Measurements from ENCODE around the gene CACNA1E.

The CACNA1E gene

DNA sequence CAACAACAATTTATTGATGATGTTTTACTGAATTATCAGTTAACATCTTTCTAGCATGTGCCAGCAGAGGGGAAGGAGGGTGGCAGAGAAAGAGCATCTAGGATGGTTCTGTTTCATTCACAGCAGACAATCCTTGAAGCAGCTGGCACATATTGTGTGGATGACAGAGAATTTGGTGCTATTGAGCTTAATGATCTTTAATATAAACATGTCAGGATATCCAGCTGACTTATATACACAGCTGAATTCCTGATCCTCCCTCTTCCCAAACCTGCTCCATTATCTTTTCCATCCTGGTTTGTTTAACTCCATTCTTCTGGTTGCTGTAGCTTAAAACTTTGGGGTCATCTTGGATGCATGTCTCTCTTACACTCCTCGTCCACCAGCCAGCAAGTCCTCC is 218.6 kb downstream of the CACNA1E start:
- no peak for DNase-seq (ENCODE audit: low spot score)

DNA sequence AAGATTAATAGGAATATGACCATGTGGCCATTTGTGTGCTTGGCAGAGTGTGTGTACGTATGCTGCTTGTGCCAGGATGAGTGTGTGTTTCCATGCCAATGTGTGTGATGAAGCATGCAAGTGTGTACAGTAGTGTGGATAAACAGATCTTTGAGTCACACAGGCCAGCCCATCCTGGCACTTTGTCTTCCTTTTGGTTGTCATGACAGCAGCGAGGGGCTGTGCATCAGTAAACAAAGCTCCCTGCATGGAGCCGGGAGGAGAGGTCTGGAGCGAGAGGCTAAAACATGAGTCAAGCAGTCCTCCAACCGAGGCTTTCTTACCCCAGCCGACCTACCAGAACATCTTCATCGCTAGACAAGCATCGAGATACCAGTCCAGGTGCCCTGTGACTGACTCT is 221.2 kb downstream of the CACNA1E start:
- DNase-seq (ENCODE audit: low spot score) = no peak

DNA sequence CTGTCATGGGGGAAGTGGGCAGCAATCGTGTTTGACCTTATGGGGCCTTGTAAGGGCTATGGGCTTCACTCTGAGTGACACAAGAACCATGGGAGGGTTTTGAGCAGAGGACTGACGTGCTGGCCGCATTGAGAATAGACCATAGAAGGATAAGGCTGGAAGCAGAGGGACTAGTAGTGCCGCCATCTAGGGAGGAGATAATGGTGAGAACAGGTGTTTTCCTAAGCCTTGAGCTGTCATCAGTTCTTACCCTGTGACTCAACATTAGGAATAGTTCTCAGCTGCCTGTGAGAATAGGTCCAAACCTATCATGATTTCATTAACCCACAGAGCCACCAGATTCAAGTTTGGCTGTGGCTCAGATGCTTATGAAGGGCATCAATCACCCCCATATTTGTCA is 228.5 kb downstream of the CACNA1E start:
- DNase-seq (ENCODE audit: low spot score) = no peak

DNA sequence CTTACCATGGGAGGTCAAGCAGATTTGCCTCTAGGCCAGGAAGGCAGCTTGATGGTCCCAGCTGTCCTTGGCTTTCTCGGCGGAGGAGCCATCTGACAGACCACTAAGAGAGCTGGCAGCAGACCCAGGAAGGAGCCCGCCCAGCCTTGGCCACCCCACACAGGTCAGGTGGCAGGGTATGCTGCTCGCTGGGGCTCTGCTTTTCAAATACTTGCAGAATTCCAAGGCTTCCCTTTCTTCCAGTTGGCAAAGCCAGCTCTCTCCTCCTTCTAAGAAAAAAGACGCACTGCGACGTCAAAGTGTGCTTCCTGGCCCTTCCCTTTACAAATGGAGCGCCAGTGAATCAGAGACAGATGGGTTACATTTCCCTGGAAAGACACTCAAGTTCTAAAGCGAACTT is 229.4 kb downstream of the CACNA1E start:
- DNase-seq (ENCODE audit: low spot score) = no peak

DNA sequence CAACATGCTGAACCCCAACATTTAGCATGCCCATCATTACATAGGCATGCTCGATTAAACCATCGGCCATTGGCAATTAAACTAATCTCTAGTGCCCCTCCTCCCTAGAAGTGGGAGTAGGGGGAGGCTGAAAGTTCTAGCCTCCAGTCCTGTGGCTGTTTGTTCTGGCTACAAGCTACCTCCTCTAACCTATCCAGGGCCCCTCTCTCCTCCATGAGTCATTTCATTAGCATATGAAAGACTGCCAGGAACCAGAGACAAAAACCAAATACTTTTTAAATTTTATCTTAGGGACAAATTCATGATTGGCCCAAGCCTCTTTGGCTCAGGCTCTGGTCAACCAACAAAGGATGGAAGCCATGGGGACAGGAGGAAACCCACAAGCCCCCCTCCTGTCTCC is 231.1 kb downstream of the CACNA1E start:
- DNase-seq (ENCODE audit: low spot score) = peak; percentile 49

DNA sequence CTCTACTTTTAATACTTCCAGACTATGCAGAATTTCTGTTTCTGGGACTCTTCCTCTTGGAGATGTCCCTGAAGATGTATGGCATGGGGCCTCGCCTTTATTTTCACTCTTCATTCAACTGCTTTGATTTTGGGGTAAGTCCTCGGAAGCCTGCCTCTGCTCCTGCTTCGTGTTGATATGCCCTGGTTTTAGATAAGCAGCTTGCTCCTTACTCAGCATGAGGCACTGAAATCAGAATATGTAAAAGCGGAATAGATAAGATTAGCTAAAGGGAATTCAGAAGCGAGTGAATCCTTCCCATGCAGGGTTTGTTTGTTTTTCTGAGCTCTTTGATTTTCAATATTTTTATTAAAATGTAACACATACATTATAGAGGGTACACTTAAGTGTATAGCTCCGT is 234.7 kb downstream of the CACNA1E start:
- no peak for DNase-seq (ENCODE audit: low spot score)

DNA sequence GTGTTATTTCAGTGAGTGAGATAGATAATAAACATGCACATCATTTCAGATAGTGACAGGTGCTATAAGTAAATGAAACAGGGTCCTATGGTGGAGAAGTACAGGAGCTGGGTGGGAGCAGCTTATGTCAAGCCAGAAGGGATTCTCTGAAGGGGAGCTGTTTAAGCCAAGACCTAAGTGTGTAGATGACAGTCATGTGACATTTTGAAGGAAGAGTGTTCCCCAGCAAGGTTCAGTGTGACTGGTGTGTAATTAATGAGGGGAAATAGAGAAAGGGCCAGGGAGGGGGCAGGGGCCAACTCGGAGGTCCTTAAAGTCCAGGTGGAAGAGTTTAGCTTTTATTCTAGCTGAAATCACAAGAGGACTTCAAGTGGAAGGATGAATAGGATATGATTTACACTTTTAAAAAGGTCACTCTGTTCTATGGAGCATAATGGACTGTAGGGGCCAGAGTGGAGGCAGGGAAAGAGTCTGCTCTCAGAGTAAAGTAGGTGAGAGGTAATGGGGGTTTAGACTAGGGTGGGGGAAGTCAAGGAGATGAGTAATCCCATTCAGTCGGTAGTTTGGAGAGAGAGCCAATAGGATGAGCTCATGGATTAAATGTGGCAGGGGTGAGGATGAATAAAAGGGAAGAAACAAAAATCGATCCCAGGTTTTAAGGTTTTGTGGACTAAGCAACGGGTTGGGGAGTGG is 243.1 kb downstream of the CACNA1E start:
- DNase-seq (ENCODE audit: low spot score) = no peak

DNA sequence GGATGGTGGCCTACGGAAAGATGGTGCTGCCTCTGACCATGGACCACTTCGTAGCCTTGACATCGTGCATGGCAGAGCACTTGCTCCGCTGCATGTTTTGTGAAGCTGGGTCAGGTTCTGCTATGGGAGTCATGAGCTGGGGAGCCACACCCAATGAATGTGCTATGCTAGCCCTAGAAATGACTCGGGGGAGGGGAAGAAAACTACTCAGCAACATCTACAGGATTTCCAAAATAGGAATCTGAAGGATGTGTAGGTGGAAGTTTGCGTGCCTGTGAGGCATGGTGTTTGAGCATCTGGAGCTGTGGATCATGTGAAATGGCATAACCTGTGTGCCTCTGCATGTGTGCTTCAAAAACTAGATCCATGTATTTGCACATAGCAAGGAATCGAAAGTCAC is 247.3 kb downstream of the CACNA1E start:
- DNase-seq (ENCODE audit: low spot score) = no peak

DNA sequence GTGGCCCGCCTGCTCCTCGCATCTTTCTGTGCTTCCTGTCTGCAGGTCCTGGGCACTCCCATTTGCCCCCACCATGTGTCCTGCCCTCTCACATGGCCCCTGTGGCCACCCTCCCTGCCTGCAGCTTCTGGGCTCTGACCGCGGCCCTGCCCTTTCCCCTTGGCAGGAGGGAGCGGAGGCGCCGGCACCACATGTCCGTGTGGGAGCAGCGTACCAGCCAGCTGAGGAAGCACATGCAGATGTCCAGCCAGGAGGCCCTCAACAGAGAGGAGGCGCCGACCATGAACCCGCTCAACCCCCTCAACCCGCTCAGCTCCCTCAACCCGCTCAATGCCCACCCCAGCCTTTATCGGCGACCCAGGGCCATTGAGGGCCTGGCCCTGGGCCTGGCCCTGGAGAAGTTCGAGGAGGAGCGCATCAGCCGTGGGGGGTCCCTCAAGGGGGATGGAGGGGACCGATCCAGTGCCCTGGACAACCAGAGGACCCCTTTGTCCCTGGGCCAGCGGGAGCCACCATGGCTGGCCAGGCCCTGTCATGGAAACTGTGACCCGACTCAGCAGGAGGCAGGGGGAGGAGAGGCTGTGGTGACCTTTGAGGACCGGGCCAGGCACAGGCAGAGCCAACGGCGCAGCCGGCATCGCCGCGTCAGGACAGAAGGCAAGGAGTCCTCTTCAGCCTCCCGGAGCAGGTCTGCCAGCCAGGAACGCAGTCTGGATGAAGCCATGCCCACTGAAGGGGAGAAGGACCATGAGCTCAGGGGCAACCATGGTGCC is 249.1 kb downstream of the CACNA1E start:
- DNase-seq (ENCODE audit: low spot score) = no peak

DNA sequence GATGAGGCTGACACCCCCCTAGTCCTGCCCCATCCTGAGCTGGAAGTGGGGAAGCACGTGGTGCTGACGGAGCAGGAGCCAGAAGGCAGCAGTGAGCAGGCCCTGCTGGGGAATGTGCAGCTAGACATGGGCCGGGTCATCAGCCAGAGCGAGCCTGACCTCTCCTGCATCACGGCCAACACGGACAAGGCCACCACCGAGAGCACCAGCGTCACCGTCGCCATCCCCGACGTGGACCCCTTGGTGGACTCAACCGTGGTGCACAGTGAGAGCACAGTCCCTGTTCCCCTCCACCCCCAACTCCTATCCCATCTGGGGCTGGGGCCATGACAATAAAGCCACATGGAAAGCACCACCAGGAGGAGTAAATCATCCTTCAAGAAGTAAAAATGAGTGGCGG is 250.2 kb downstream of the CACNA1E start:
- no peak for DNase-seq (ENCODE audit: low spot score)

DNA sequence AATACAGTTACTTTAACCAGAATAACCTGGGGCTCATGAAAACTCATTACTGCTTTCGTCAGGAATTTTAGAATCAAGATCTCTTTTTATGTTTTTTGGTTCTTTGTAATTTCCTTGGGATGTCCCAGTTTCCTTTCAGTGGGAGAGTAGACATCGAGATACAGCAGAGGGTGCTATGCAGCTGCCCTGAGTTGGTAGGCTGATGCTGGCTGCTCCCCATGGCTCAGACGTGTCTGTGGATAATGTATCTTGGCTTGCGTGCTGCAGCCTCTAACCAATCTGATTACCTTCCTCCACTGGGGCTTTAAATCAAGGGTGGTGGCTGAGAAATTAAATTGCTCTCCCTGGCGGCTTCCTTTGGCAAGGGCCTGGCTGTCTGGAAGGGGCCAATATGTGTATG is 253.7 kb downstream of the CACNA1E start:
- DNase-seq (ENCODE audit: low spot score) = peak; percentile 26

DNA sequence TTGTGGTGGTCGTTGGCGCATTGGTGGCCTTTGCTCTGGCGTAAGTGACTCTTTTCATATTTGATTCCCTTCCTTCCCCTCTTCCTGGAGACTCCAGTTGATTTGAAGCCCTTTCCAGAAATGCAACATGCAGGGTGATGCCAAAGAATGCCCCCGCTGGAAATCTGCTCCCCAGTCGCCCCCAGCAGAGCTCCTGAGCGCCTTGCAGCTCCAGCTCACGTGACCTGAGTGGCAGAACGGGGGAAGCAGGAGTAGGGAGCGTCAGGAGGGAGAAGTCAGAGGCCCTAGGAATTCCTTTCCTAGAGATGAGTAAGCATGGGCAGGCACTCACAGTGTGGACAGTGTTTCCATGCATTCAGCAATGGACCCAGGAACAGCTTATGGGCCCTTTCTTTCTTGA is 255.9 kb downstream of the CACNA1E start:
- no peak for DNase-seq (ENCODE audit: low spot score)

DNA sequence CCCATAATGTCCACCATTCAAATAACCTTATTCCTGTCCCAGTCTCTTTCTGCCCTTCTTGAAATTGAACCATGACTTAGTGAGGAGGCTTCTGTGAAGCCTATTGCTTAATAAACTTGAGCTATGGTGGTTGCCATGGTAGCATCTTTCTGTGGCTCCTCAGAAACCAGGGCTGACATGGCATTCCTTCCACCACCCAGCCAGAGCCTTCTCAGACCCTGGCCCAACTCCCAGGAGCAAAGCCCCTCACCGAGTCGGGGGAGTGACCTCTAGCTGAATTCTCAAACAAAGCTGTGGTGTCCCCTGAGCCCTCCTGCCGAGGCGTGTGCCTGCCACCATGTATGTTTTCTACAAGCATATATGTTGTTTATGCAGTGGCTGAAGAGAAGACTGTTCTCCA is 259.1 kb downstream of the CACNA1E start:
- DNase-seq (ENCODE audit: low spot score) = no peak

DNA sequence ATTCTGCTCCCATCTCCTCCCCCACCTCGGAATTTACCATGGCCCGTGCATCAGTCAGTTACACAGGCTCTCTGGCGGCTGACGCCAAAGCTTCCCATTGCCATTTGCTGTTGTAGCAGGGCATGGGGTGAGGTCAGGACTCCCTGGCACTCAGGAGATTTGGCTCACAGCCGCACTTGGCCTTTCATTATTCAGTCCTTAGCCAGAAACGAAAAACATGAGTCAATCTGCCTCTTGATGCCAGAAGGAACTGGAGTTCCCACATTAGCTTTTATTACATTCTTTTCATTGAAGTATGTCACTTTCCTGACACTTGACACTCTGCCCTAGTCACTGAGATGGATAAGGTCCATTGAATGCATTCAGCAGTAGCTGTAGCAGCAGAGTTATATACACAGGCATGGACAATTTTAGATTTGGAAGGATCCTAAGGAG is 260.6 kb downstream of the CACNA1E start:
- no peak for DNase-seq (ENCODE audit: low spot score)

DNA sequence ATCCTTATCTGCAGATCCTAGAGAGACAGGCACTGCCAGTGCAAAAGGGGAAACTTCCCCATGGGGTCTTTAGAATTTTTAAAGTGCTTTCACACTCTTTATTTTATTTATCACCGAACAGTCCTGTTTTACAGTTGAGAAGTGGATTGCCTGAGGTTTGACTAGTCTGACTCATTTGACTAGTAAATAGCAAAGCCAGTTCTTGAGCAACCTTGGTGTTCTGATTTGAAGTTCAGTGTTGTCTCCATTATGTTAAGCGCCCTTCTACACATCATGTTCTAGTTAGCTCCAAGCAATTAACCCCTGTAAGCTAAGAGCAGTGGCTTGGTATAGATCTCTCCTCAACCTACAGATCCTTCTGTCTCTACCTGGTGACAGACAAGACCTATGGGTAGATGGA is 262.9 kb downstream of the CACNA1E start:
- no peak for DNase-seq (ENCODE audit: low spot score)

DNA sequence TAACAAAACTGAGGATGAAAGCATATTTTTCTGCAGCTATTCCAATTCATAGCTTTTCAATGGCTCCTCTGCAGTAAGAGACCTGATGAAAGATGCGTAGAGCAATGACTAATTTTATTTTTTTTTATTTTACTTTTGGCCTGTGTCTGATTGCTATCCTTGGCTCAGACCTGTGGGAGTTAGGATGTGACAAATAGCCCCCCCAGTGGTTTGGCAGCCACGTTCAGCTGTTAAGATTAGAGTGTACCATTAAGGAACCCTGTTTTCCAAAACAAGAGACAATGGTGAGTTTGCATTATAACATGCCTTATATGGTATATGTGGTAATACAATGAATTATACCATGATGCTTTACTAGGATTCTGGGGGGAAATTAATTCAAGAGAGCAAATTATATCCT is 264.7 kb downstream of the CACNA1E start:
- DNase-seq (ENCODE audit: low spot score) = no peak

DNA sequence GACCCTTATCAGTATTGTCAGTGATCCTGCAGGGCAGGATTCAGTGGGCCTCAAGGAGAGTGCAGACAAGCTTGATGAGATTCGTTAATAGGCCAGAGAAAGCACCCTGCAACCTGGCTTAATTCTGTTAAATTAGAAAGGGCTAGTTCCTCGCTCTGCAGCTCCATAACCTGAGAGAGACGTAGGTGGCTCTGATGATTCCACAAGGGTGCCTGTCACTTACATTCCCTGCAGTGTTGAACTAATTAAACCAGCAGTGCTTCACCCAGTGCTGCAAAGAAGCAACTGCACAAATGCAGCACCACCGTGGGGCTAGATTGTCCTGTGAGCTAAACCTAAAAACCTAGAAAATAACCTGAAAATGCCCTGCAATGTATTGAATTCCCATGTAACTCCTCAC is 270.8 kb downstream of the CACNA1E start:
- no peak for DNase-seq (ENCODE audit: low spot score)

DNA sequence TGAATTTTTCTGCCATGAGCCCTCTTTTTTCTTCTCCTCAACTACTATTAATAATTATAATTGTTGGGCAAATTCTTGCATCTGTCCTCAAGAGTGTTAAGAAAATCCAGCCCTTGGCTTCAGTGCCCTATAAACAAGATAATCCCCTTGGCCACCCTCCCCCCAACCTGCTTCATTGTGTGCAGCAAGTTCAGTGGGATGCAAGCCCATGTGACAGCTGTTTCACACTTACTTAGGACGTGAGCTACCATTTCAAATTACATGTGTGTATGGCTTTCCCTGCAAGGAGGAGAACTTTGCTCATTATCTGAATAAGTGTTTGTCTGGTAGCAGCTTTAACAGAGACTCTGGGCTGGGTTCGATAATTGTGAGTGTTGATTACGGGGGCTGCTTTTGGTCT is 276.2 kb downstream of the CACNA1E start:
- DNase-seq (ENCODE audit: low spot score) = no peak

DNA sequence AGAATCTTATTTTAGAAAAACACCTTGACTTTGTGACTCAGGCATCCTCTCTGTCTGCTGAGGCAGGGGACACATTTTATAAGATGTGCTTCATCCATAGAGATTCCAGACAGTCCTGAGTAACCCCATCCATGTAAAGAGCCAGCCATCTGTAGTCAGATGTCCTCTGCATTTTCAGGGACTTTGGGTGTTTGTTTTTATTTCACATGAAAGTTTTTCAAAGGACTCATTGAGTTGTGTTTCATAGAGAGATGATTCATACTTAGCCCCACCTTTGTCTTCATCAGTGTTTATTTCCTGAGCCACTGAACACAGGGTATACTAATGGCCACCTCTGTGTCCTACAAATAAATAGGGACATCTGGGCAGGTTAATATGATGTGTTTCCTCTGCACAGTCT is 280.4 kb downstream of the CACNA1E start:
- DNase-seq (ENCODE audit: low spot score) = no peak

DNA sequence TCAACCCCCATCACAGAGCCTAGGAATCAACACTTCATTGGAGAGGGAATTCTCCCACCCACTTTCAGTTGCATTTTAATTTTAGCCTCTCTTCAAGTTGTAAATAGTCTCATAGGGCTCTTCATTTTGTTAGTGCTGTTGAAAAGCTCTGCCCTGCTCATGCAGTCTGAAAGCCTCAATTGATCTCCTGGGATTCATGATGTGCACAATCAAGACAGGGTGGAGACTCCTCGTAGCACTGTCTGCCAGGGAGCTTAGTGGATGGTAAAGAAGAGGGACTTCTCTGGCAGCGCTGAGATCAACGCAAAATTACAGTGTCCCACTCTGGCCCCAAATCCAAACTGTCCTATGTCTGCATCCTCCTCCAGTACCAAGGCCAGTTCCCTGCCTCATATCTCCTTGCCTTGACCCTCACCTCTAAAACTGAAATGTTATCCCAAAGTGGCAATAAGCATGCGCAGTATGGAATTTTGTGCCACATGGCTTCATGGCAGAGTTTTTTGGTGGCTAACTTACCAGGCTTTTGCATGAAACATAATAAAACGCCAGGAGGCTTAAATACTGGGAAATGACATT is 282.2 kb downstream of the CACNA1E start:
- no peak for DNase-seq (ENCODE audit: low spot score)

DNA sequence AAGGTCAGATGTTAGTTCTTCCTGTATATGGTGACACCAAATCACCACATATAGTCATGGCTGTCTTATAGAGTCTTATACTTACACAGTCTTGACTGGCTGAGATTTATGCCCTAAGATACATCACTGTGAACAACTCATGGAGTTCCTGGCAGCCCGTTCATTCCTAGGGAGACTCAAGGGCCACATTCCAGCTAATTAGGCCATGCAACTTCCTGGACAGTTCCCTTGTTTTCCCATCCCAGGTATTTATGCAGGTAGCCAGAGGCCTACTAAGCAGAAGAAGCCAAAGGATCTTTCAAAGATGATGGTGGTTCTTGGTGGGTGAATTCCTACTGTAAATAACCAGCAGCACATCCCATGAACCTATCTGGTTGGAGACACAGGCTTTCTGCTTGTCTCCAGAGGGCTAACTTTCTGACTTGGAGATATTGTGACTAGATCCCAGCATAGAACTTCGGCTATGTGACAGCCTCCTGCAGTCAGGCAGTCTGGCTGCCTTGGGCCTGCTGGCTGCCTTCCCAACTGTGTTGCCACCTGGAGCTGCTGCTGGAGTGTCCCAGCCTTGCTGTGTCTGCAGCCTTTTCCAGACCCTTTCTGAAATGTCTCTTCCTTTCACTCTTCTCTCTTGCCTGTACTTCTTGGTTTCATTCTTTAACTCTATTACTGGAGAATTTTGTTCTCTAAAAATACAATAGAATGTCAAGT is 283.8 kb downstream of the CACNA1E start:
- no peak for DNase-seq (ENCODE audit: low spot score)

DNA sequence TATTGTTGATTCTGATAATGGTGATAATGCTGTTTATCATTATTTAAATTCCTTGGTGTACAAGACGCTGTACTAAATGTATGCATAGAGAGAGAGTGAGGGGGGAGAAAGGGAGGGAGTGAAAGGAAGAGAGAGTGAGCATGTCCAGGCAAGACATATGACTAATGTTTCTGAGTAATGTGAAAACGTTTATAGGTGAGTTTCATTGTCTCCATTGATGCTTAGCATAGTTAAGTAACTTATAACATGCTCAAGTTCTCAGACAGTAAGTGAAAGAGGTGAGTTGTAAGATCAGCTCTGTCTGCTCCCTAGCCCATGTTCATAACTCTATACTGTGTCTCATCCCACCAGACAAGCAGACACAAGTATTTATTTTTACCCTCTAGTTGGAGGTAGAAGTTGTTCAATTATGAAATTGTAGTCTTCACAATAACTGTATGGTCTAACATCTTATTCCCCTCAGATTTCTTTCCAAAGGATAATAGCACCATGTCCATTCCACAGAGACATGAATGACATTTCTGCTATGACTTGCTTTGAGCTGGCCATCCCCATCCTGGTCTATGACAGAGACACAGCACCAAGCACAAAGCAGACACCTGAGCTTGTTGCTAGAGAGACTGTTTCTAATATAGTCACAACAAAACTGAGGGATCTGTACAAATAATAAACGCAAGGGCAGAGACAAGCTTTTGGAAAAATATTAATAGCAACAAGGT is 285.1 kb downstream of the CACNA1E start:
- DNase-seq (ENCODE audit: low spot score) = no peak

Measured in iPS-NIHi11 (cell line).